Osteoblast (primary cell): ENCODE data around the gene LTN1. TPM values are rescaled to one million over a fixed set of nuclear protein-coding genes. Genes with fewer than 3 reads are reported as not detected.
A peak's percentile ranks its signal among the peaks of the same experiment; 100 is the strongest.
"Not testable (repeated sequence)": the region's sequence is repeated elsewhere in the genome, so short reads cannot be mapped to it uniquely, and the experiment has no call there.

Experiments used
- DNase-seq: peaks from one replicate; pipeline ENCODE4 v3.0.0; 2011; ENCODE audit warnings: low spot score, mixed read lengths; ENCODE audit not compliant: insufficient read length; ENCODE audit errors: missing footprints
- H2AFZ ChIP-seq: 2 replicates; pipeline ENCODE4 v1.6.0; 2011; ENCODE audit warnings: mild to moderate bottlenecking, low read length
- H3K27ac ChIP-seq: 2 replicates; pipeline ENCODE4 v1.5.1; 2011; ENCODE audit warnings: mild to moderate bottlenecking, low read depth, low read length, moderate library complexity
- H3K27me3 ChIP-seq: 2 replicates; pipeline ENCODE4 v1.6.0; 2012; ENCODE audit warnings: mild to moderate bottlenecking, control low read depth, inconsistent platforms, low read length, moderate library complexity; ENCODE audit not compliant: insufficient read depth
- H3K36me3 ChIP-seq: 2 replicates; pipeline ENCODE4 v1.5.1; 2011; ENCODE audit warnings: mild to moderate bottlenecking, low read length, control low read depth, moderate library complexity; ENCODE audit not compliant: insufficient read depth
- H3K4me1 ChIP-seq: 2 replicates; pipeline ENCODE4 v1.5.1; 2011; ENCODE audit warnings: mild to moderate bottlenecking, low read length, control low read depth, moderate library complexity; ENCODE audit not compliant: insufficient read depth
- H3K4me2 ChIP-seq: 2 replicates; pipeline ENCODE4 v1.6.0; 2011; ENCODE audit warnings: mild to moderate bottlenecking, low read length; ENCODE audit not compliant: insufficient read depth
- H3K4me3 ChIP-seq: fragments of 200-600 bp; sonication (generic); 3 replicates; pipeline ENCODE4 v1.5.1; 2012; ENCODE audit warnings: mild to moderate bottlenecking, low read length, inconsistent platforms; ENCODE audit not compliant: insufficient read depth
- H3K79me2 ChIP-seq: 2 replicates; pipeline ENCODE4 v1.6.0; 2012; ENCODE audit warnings: mild to moderate bottlenecking, low read length, control low read depth, inconsistent platforms; ENCODE audit not compliant: insufficient read depth
- H3K9me3 ChIP-seq: 2 replicates; pipeline ENCODE4 v1.5.1; 2011; ENCODE audit warnings: low read depth, low read length, control low read depth
- H4K20me1 ChIP-seq: 2 replicates; pipeline ENCODE4 v1.6.0; 2012; ENCODE audit warnings: mild to moderate bottlenecking, low read length, control low read depth; ENCODE audit not compliant: insufficient read depth
- CTCF ChIP-seq: IDR thresholded peaks from 2 replicates; pipeline ENCODE4 v1.5.1; 2011; ENCODE audit warnings: mild to moderate bottlenecking, low read depth, low read length, moderate library complexity; ENCODE audit errors: extremely low read depth
- total RNA-seq: library from RNA; depleted of rRNA; stranded (reverse); fragments of >200 nt; gene quantifications from 2 replicates; pipeline ENCODE4 v1.2.3, GENCODE V29; 2012

The LTN1 gene
- total RNA-seq, 1 donor, result 27.5 TPM

GRCh38 chr21:29024474-29025327, 32.0 kb upstream of the LTN1 start, which contains the start of gene USP16:
Gene USP16, plus strand, starts transcription at chr21:29024668. Its CDS starts 3,246 bp downstream, at chr21:29027914.
- Histone ChIP-seq H3K36me3 (peaks cover 4% of the 10 kb centered on the region), H3K79me2 (peaks cover 43% of the 10 kb centered on the region), H2AFZ (peak within 1 kb of the TSS; percentile 94), H3K27me3 (no peaks in the 10 kb centered on the region), H3K4me1 (peaks cover 11% of the 10 kb centered on the region), H3K27ac (peak within 1 kb of the TSS; percentile 99), H3K4me2 (peak within 1 kb of the TSS; percentile 97), H3K9me3 (no peaks in the 10 kb centered on the region), H3K4me3 (peak within 1 kb of the TSS; percentile 81), H4K20me1 (no peaks in the 10 kb centered on the region)
- peak; percentile 25 for TF ChIP-seq CTCF
- DNase-seq, result peak; percentile 98

DNA sequence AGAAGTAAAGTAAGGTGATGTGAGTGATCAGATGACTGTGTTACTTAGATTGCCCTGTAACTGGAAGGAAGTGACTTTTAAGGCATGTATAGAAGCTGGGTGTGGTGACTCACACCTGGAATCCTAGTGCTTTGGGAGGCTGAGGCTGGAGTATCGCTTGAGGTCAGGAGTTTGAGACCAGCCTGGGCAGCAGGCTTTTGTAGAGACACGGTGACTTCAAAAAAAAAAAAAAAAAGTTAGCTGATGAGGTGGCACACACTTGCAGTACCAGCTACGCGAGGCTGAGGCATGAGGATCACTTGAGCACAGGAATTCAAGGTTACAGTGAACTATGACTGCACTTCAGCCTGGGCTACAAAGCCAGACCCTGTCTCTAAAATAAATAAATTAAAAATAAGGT, 29.5 kb upstream of the LTN1 start:
- H3K27ac ChIP-seq, result no peak overlapping the region
- no peaks in the 10 kb centered on the region for H3K27me3 ChIP-seq
- H4K20me1 ChIP-seq, result no peaks in the 10 kb centered on the region
- no peaks in the 10 kb centered on the region for H3K9me3 ChIP-seq
- DNase-seq, result no peak
- H2AFZ ChIP-seq, result no peak overlapping the region
- H3K4me3 ChIP-seq, result no peak overlapping the region
- no peaks in the 10 kb centered on the region for H3K36me3 ChIP-seq
- no peak for TF ChIP-seq CTCF
- H3K4me2 ChIP-seq, result no peak overlapping the region
- peaks cover 25% of the 10 kb centered on the region for H3K4me1 ChIP-seq
- H3K79me2 ChIP-seq, result peaks cover 43% of the 10 kb centered on the region

- Histone ChIP-seq H3K27me3 (no peaks in the 10 kb centered on the region), H3K4me3 (peak overlapping the region; percentile 97), H3K79me2 (peaks cover 32% of the 10 kb centered on the region), H3K4me2 (peak overlapping the region; percentile 93), H2AFZ (peak overlapping the region; percentile 99), H3K9me3 (no peaks in the 10 kb centered on the region), H4K20me1 (no peaks in the 10 kb centered on the region), H3K4me1 (peaks cover 17% of the 10 kb centered on the region), H3K36me3 (no peaks in the 10 kb centered on the region), H3K27ac (peak overlapping the region; percentile 83)
- peak; percentile 56 for DNase-seq
- no peak for TF ChIP-seq CTCF
Observed at GRCh38 chr21:29018540-29018939, 25.9 kb upstream of the LTN1 start.

GRCh38 chr21:29017639-29018237, 25.1 kb upstream of the LTN1 start:
- H3K4me1 ChIP-seq, result peaks cover 17% of the 10 kb centered on the region
- H4K20me1 ChIP-seq, result no peaks in the 10 kb centered on the region
- DNase-seq, result peak; percentile 52
- peak overlapping the region; percentile 97 for H3K4me3 ChIP-seq
- TF ChIP-seq CTCF, result no peak
- peak overlapping the region; percentile 27 for H2AFZ ChIP-seq
- peak overlapping the region; percentile 93 for H3K4me2 ChIP-seq
- H3K9me3 ChIP-seq, result no peaks in the 10 kb centered on the region
- no peaks in the 10 kb centered on the region for H3K27me3 ChIP-seq
- peaks cover 32% of the 10 kb centered on the region for H3K79me2 ChIP-seq
- no peaks in the 10 kb centered on the region for H3K36me3 ChIP-seq
- peak overlapping the region; percentile 20 for H3K27ac ChIP-seq

DNA sequence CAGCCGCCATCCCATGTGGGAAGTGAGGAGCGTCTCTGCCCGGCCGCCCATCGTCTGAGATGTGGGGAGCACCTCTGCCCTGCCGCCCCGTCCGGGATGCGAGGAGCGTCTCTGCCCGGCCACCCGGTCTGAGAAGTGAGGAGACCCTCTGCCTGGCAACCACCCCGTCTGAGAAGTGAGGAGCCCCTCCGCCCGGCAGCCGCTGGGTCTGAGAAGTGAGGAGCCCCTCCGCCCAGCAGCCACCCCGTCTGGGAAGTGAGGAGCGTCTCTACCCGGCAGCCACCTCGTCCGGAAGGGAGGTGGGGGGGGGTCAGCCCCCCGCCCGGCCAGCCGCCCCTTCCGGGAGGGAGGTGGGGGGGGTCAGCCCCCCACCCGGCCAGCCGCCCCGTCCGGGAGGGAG, 18.6 kb upstream of the LTN1 start:
- not testable (repeated sequence) for H3K27ac ChIP-seq, H3K79me2 ChIP-seq, H2AFZ ChIP-seq, H3K4me2 ChIP-seq, DNase-seq, H3K4me1 ChIP-seq, H3K27me3 ChIP-seq, H3K9me3 ChIP-seq, H3K4me3 ChIP-seq, H4K20me1 ChIP-seq
- H3K36me3 ChIP-seq, result peaks cover 16% of the 10 kb centered on the region
